Measurements from ENCODE around the gene PRPF19.

PRPF19 gene

GRCh38 chr11:60937144-60937527 is 30.8 kb upstream of the PRPF19 start:
- no peak for DNase-seq

- DNase-seq = no peak
These were observed 30.2 kb upstream of the PRPF19 start for GRCh38 chr11:60936467-60937143.

GRCh38 chr11:60935676-60936442 is 29.5 kb upstream of the PRPF19 start:
- no peak for DNase-seq

GRCh38 chr11:60934790-60935605 is 28.6 kb upstream of the PRPF19 start:
- DNase-seq = no peak

GRCh38 chr11:60934124-60934789 is 27.9 kb upstream of the PRPF19 start:
- no peak for DNase-seq

GRCh38 chr11:60933416-60934123 is 27.2 kb upstream of the PRPF19 start:
- no peak for DNase-seq

GRCh38 chr11:60932605-60933356 is 26.4 kb upstream of the PRPF19 start:
- DNase-seq = no peak

- no peak for DNase-seq
These were observed 25.5 kb upstream of the PRPF19 start for GRCh38 chr11:60931917-60932316.

GRCh38 chr11:60930394-60930793 is 24.0 kb upstream of the PRPF19 start:
- DNase-seq = no peak

- DNase-seq = no peak
These were observed 23.4 kb upstream of the PRPF19 start for GRCh38 chr11:60929764-60930163.

- DNase-seq = no peak
These were observed 22.2 kb upstream of the PRPF19 start for GRCh38 chr11:60928563-60929001.

- no peak for DNase-seq
These were observed 21.2 kb upstream of the PRPF19 start for GRCh38 chr11:60927600-60927999.

- DNase-seq = no peak
These were observed 20.7 kb upstream of the PRPF19 start for GRCh38 chr11:60927061-60927592.

GRCh38 chr11:60926500-60926899 is 20.1 kb upstream of the PRPF19 start:
- DNase-seq = no peak

GRCh38 chr11:60925868-60926267 is 19.5 kb upstream of the PRPF19 start:
- DNase-seq = no peak

GRCh38 chr11:60924906-60925853 is 18.8 kb upstream of the PRPF19 start:
- no peak for DNase-seq

GRCh38 chr11:60924110-60924905 is 17.9 kb upstream of the PRPF19 start, which contains the start of gene TMEM132A:
TSS of gene TMEM132A (plus strand) at chr11:60924460. CDS start at chr11:60924634, 174 bp downstream.
- peak; percentile 13 for DNase-seq

GRCh38 chr11:60923800-60924109 is 17.4 kb upstream of the PRPF19 start:
- no peak for DNase-seq

- DNase-seq = no peak
These were observed 16.9 kb upstream of the PRPF19 start for GRCh38 chr11:60923326-60923725.

Measured in NCI-H774 (cell line).